Vagina (tissue), 2 donors: Measurements from ENCODE around the gene TMA7.

Source experiments
- POLR2AphosphoS5 ChIP-seq, 2 donors: sonication (generic); formaldehyde crosslinking; IDR thresholded peaks; one replicate each; pipeline ENCODE4 v1.9.0; 2017; ENCODE audit warnings: antibody characterized with exemption in 2 of 2, mild to moderate bottlenecking in 2 of 2, low read depth in 1 of 2; ENCODE audit not compliant: insufficient read depth in 1 of 2
- TF ChIP-seq, protein P1 (sequence below), 3 experiments: fragments of 450-650 bp in 2 of 3; fragments of 200-600 bp in 1 of 3; sonication (generic) in 1 of 3; IDR thresholded peaks; one replicate each; pipeline ENCODE4 v1.5.1; 2017 to 2019; ENCODE audit warnings: antibody characterized with exemption in 3 of 3, mild to moderate bottlenecking in 2 of 3, moderate library complexity in 2 of 3

GRCh38 chr3:48463703-48464102 is 23.6 kb downstream of the TMA7 start:
- TF ChIP-seq, protein P1, sequence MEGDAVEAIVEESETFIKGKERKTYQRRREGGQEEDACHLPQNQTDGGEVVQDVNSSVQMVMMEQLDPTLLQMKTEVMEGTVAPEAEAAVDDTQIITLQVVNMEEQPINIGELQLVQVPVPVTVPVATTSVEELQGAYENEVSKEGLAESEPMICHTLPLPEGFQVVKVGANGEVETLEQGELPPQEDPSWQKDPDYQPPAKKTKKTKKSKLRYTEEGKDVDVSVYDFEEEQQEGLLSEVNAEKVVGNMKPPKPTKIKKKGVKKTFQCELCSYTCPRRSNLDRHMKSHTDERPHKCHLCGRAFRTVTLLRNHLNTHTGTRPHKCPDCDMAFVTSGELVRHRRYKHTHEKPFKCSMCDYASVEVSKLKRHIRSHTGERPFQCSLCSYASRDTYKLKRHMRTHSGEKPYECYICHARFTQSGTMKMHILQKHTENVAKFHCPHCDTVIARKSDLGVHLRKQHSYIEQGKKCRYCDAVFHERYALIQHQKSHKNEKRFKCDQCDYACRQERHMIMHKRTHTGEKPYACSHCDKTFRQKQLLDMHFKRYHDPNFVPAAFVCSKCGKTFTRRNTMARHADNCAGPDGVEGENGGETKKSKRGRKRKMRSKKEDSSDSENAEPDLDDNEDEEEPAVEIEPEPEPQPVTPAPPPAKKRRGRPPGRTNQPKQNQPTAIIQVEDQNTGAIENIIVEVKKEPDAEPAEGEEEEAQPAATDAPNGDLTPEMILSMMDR (IDR thresholded peaks at IDR 0.05): no peak
- TF ChIP-seq POLR2AphosphoS5 (IDR thresholded peaks at IDR 0.05; ENCODE audit: insufficient read depth in 1 of 2, low read depth in 1 of 2): no peak
